Neural cell (in vitro differentiated cells): ENCODE measurements around the gene SARS2. TPM values are rescaled to one million over a fixed set of nuclear protein-coding genes. Genes with fewer than 3 reads are reported as not detected.
A peak's percentile ranks its signal among the peaks of the same experiment; 100 is the strongest.

ENCODE experiments used
- H2AFZ ChIP-seq: fragments of 200-600, 300-800 bp; sonication (generic), shearing (Covaris generic); 2 replicates; pipeline ENCODE4 v1.6.0; 2014; ENCODE audit warnings: low read depth, mild to moderate bottlenecking, antibody characterized with exemption, low read length, moderate library complexity
- H3F3A ChIP-seq: fragments of 200-600 bp; shearing (Covaris generic); 2 replicates; pipeline ENCODE4 v1.6.1; 2016; ENCODE audit warnings: mild to moderate bottlenecking, moderate library complexity, mixed read lengths, antibody characterized with exemption, low read length; ENCODE audit not compliant: insufficient read depth, poor library complexity, severe bottlenecking
- H3K27ac ChIP-seq: fragments of 200-600, 300-800 bp; sonication (generic), shearing (Covaris generic); 2 replicates; pipeline ENCODE4 v1.5.1; 2014; ENCODE audit warnings: mild to moderate bottlenecking, low read length, moderate library complexity
- H3K27me3 ChIP-seq: fragments of 300-800, 200-600 bp; sonication (generic), shearing (Covaris generic); 2 replicates; pipeline ENCODE4 v1.6.0; 2014; ENCODE audit warnings: mild to moderate bottlenecking, low read depth, low read length, moderate library complexity; ENCODE audit not compliant: insufficient read depth
- H3K36me3 ChIP-seq: fragments of 300-800, 200-600 bp; sonication (generic), shearing (Covaris generic); 2 replicates; pipeline ENCODE4 v1.5.1; 2014; ENCODE audit warnings: mild to moderate bottlenecking, antibody characterized with exemption, low read length, moderate library complexity; ENCODE audit not compliant: insufficient read depth
- H3K4me2 ChIP-seq: fragments of 300-800, 200-600 bp; sonication (generic), shearing (Covaris generic); 2 replicates; pipeline ENCODE4 v1.6.0; 2014; ENCODE audit warnings: mild to moderate bottlenecking, low read length
- H3K4me3 ChIP-seq: fragments of 300-800, 200-600 bp; sonication (generic), shearing (Covaris generic); 2 replicates; pipeline ENCODE4 v1.5.1; 2014; ENCODE audit warnings: mild to moderate bottlenecking, low read length, moderate library complexity
- H3K79me2 ChIP-seq: fragments of 200-600 bp; shearing (Covaris generic); replicated peaks from 2 replicates; pipeline ENCODE4 v1.6.0; 2014; ENCODE audit warnings: mild to moderate bottlenecking, low read length, moderate library complexity; ENCODE audit not compliant: insufficient read depth
- H3K9ac ChIP-seq: fragments of 300-800, 200-600 bp; sonication (generic), shearing (Covaris generic); 2 replicates; pipeline ENCODE4 v1.6.1; 2016; ENCODE audit warnings: mild to moderate bottlenecking, low read length, mixed read lengths
- H3K9me2 ChIP-seq: fragments of 200-600 bp; shearing (Covaris generic); 2 replicates; pipeline ENCODE4 v1.6.1; 2016; ENCODE audit warnings: mild to moderate bottlenecking, low read length, mixed read lengths; ENCODE audit not compliant: insufficient read depth
- H3K9me3 ChIP-seq: fragments of 200-600, 300-800 bp; sonication (generic), shearing (Covaris generic); 2 replicates; pipeline ENCODE4 v1.6.1; 2016; ENCODE audit warnings: mild to moderate bottlenecking, mixed run types, low read length, moderate library complexity, mixed read lengths
- H4K20me1 ChIP-seq: fragments of 200-600 bp; shearing (Covaris generic); 2 replicates; pipeline ENCODE4 v1.6.1; 2016; ENCODE audit warnings: mild to moderate bottlenecking, mixed run types; ENCODE audit not compliant: insufficient read depth
- EP300 ChIP-seq: fragments of 450-650 bp; conservative IDR thresholded peaks from 2 replicates; pipeline ENCODE4 v1.6.1; 2014; ENCODE audit warnings: antibody characterized with exemption, mild to moderate bottlenecking, moderate library complexity; ENCODE audit not compliant: poor library complexity, severe bottlenecking
- EZH2 ChIP-seq: fragments of 200-600, 300-800 bp; shearing (Covaris generic), sonication (generic); IDR thresholded peaks from 2 replicates; pipeline ENCODE4 v1.6.1; 2014; ENCODE audit warnings: antibody characterized with exemption, low read length, borderline replicate concordance, mild to moderate bottlenecking; ENCODE audit not compliant: insufficient read depth, poor library complexity, severe bottlenecking
- MXI1 ChIP-seq: fragments of 450-650 bp; conservative IDR thresholded peaks from 2 replicates; pipeline ENCODE4 v1.6.1; 2014; ENCODE audit warnings: antibody characterized with exemption, mild to moderate bottlenecking; ENCODE audit not compliant: poor library complexity, severe bottlenecking
- POLR2AphosphoS5 ChIP-seq: IDR thresholded peaks from 2 replicates; pipeline ENCODE4 v1.6.1; 2012
- RAD21 ChIP-seq: fragments of 450-650 bp; conservative IDR thresholded peaks from 2 replicates; pipeline ENCODE4 v1.6.1; 2014; ENCODE audit warnings: antibody characterized with exemption, mild to moderate bottlenecking, moderate library complexity
- SMC3 ChIP-seq: fragments of 450-650 bp; conservative IDR thresholded peaks from 2 replicates; pipeline ENCODE4 v1.6.1; 2014; ENCODE audit warnings: antibody characterized with exemption, mild to moderate bottlenecking, moderate library complexity; ENCODE audit not compliant: poor library complexity
- TAF1 ChIP-seq: IDR thresholded peaks from 2 replicates; pipeline ENCODE4 v1.6.1; 2012; ENCODE audit warnings: low read depth
- polyA minus RNA-seq: library from RNA; depleted of rRNA, polyadenylated mRNA; stranded (reverse); fragments of >200 nt; gene quantifications from 2 replicates; pipeline ENCODE4 v1.2.3, GENCODE V29; 2014
- polyA plus RNA-seq: library from polyadenylated mRNA; depleted of rRNA; stranded (reverse); fragments of >200 nt; gene quantifications from 2 replicates; pipeline ENCODE4 v1.2.3, GENCODE V29; 2014
- TF ChIP-seq, protein P1 (sequence below): IDR thresholded peaks from 2 replicates; pipeline ENCODE4 v1.6.1; 2012; ENCODE audit warnings: borderline replicate concordance
- TF ChIP-seq, protein P2 (sequence below): fragments of 450-650 bp; IDR thresholded peaks from 2 replicates; pipeline ENCODE4 v1.5.1; 2014; ENCODE audit warnings: antibody characterized with exemption, mild to moderate bottlenecking, moderate library complexity; ENCODE audit not compliant: poor library complexity, severe bottlenecking

SARS2 gene, protein sequence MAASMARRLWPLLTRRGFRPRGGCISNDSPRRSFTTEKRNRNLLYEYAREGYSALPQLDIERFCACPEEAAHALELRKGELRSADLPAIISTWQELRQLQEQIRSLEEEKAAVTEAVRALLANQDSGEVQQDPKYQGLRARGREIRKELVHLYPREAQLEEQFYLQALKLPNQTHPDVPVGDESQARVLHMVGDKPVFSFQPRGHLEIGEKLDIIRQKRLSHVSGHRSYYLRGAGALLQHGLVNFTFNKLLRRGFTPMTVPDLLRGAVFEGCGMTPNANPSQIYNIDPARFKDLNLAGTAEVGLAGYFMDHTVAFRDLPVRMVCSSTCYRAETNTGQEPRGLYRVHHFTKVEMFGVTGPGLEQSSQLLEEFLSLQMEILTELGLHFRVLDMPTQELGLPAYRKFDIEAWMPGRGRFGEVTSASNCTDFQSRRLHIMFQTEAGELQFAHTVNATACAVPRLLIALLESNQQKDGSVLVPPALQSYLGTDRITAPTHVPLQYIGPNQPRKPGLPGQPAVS
- polyA plus RNA-seq: 14.6 and 19.4 TPM in 2 replicates
- 9.7 and 14.7 TPM in 2 replicates for polyA minus RNA-seq

DNA sequence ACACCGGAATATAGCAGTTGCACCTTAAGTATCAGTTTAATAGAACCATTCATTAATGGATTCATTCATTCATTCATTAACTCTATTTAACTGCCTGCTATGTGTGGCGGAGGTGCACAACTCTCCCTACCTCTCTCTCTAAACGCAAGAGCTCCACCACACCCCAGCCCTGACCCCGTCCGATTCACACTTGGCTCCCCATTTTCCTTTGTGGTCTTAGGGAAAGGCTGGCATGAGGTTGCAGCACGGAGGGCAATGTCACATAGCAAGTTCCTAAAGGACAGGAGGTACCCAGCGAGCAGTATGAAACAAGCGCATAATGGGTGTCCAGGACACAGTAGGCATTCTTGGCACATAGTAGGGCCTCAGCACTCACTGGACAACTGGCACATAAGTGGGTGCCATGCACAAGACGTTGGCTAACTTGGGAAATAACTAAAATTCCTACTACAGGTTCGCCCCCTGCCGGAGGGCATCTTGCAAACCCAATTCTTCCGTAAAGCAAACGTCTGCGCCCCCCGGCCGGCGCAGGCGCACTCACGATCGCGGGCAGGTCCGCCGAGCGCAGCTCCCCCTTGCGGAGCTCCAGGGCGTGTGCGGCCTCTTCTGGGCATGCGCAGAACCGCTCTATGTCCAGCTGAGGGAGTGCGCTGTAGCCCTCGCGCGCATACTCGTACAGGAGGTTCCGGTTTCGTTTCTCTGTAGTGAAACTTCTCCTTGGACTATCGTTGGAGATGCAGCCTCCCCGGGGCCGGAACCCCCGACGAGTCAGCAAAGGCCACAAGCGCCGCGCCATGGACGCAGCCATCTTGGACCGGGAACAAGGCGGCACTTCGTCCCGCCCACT, at the start of gene SARS2:
Gene SARS2, minus strand, starts transcription at position 835 of the 847 bp plus-strand sequence. Its CDS starts 27 bp downstream, at position 808.
- Histone ChIP-seq H3K9ac (peak within 1 kb of the TSS; percentile 80), H3K27ac (peak within 1 kb of the TSS; percentile 86), H4K20me1 (no peaks in the 10 kb centered on the region), H3K36me3 (no peaks in the 10 kb centered on the region), H3K4me3 (peak within 1 kb of the TSS; percentile 71), H2AFZ (peak within 1 kb of the TSS; percentile 61), H3F3A (no peaks in the 10 kb centered on the region), H3K27me3 (no peaks in the 10 kb centered on the region), H3K4me2 (peak within 1 kb of the TSS; percentile 90), H3K9me2 (no peaks in the 10 kb centered on the region), H3K9me3 (no peaks in the 10 kb centered on the region), H3K79me2 (peaks cover 12% of the 10 kb centered on the region)
- TF ChIP-seq, protein P1, sequence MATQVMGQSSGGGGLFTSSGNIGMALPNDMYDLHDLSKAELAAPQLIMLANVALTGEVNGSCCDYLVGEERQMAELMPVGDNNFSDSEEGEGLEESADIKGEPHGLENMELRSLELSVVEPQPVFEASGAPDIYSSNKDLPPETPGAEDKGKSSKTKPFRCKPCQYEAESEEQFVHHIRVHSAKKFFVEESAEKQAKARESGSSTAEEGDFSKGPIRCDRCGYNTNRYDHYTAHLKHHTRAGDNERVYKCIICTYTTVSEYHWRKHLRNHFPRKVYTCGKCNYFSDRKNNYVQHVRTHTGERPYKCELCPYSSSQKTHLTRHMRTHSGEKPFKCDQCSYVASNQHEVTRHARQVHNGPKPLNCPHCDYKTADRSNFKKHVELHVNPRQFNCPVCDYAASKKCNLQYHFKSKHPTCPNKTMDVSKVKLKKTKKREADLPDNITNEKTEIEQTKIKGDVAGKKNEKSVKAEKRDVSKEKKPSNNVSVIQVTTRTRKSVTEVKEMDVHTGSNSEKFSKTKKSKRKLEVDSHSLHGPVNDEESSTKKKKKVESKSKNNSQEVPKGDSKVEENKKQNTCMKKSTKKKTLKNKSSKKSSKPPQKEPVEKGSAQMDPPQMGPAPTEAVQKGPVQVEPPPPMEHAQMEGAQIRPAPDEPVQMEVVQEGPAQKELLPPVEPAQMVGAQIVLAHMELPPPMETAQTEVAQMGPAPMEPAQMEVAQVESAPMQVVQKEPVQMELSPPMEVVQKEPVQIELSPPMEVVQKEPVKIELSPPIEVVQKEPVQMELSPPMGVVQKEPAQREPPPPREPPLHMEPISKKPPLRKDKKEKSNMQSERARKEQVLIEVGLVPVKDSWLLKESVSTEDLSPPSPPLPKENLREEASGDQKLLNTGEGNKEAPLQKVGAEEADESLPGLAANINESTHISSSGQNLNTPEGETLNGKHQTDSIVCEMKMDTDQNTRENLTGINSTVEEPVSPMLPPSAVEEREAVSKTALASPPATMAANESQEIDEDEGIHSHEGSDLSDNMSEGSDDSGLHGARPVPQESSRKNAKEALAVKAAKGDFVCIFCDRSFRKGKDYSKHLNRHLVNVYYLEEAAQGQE: peak; percentile 56
- TF ChIP-seq POLR2AphosphoS5 (peak; percentile 92), RAD21 (peak; percentile 89), MXI1 (peak; percentile 97), EZH2 (no peak), EP300 (peak; percentile 77), SMC3 (peak; percentile 98), TAF1 (peak; percentile 44)
- TF ChIP-seq, protein P2, sequence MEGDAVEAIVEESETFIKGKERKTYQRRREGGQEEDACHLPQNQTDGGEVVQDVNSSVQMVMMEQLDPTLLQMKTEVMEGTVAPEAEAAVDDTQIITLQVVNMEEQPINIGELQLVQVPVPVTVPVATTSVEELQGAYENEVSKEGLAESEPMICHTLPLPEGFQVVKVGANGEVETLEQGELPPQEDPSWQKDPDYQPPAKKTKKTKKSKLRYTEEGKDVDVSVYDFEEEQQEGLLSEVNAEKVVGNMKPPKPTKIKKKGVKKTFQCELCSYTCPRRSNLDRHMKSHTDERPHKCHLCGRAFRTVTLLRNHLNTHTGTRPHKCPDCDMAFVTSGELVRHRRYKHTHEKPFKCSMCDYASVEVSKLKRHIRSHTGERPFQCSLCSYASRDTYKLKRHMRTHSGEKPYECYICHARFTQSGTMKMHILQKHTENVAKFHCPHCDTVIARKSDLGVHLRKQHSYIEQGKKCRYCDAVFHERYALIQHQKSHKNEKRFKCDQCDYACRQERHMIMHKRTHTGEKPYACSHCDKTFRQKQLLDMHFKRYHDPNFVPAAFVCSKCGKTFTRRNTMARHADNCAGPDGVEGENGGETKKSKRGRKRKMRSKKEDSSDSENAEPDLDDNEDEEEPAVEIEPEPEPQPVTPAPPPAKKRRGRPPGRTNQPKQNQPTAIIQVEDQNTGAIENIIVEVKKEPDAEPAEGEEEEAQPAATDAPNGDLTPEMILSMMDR: peak; percentile 100

DNA sequence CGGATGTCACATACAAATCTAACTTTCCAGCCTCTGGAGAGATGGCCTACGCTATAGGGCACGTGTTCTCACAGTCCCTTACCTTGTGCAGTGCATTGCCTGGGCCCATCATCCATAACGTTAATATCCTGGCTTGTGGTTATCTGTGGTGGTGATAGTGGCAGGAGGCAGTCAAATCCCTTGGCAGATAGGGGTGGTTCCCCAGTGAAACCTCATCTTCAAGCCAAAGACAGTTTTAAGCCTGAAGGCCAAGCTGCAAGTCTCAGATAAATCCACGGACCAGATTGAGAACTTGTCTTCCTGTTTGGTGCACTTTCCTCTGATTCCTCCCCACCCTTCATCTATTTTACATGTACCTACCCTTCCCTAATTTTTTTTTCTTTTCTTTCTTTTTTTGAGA, 49.2 kb upstream of the SARS2 start:
- TF ChIP-seq, protein P2: no peak
- TF ChIP-seq MXI1: no peak
- no peak for TF ChIP-seq POLR2AphosphoS5
- TF ChIP-seq, protein P1: no peak
- TF ChIP-seq SMC3: no peak
- TF ChIP-seq EP300: no peak
- TF ChIP-seq TAF1: no peak
- TF ChIP-seq RAD21: no peak
- TF ChIP-seq EZH2: no peak
- Histone ChIP-seq H3K4me3 (no peak overlapping the region), H4K20me1 (no peaks in the 10 kb centered on the region), H3K79me2 (no peaks in the 10 kb centered on the region), H3K36me3 (no peaks in the 10 kb centered on the region), H3K27ac (no peak overlapping the region), H3K4me2 (no peak overlapping the region), H3F3A (no peaks in the 10 kb centered on the region), H3K9me3 (no peaks in the 10 kb centered on the region), H3K9ac (no peak overlapping the region), H2AFZ (no peak overlapping the region), H3K27me3 (peaks cover 12% of the 10 kb centered on the region), H3K9me2 (no peaks in the 10 kb centered on the region)
